DMS79 treated with DMSO at 0.1 percent for 48 hours (cell line): ENCODE data around the gene TCEANC.

Experiments used
- DNase-seq: peaks from one replicate; lab custom pipeline; 2025; lab: John Stamatoyannopoulos, UW

The TCEANC gene

GRCh38 chrX:13692771-13693231 lies 39.9 kb downstream of the TCEANC start:
- no peak for DNase-seq

DNA sequence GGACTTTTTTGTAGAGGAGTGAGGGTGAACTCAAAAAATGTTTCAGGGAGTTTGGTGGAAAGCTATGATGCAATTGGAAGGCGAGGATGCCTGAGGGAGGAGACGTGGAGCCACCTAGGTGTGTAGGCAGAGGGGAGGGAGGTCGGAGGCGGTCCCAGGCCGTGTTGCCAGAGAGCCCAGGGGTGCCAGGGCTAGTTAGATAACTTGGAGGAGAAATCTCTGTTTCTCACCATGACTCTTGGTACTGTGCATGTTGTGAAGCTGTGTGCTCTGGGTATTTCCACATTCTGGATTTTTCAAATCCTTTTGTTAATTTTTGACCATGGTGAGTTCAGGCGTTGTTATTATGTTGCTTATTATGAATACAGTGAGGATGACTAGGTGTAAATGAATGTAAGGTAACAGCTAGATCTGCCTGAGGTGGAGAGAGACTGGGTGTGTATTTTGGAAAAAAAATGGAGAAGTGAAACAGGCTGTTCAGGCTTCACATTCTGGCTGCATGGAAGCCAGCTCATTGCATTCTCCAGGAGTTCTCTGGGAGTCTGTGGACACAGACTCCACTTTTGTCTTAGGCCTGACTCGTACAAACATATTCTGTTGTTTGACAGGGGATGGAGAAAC lies 40.5 kb downstream of the TCEANC start:
- DNase-seq: no peak

DNA sequence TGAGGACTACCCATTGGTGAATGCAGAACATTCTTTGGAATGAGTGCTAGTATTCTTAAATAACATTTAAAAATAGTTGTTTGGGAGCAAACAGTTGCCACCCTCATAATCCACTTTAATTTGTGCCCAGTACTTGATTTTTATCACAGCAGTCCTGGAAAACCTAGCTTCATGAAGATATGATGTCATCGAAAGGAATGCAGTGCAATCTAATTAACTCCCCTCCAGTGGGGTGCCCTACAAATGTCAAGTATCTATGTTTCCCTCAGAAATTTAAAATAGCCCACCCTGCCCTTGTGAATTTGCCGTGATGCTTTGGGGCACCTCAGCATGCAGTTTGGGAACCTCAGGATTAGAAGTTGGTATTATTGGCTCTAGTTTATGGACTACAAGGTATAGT lies 41.4 kb downstream of the TCEANC start:
- DNase-seq: no peak

- no peak for DNase-seq
These were observed 42.0 kb downstream of the TCEANC start for GRCh38 chrX:13694983-13695382.

DNA sequence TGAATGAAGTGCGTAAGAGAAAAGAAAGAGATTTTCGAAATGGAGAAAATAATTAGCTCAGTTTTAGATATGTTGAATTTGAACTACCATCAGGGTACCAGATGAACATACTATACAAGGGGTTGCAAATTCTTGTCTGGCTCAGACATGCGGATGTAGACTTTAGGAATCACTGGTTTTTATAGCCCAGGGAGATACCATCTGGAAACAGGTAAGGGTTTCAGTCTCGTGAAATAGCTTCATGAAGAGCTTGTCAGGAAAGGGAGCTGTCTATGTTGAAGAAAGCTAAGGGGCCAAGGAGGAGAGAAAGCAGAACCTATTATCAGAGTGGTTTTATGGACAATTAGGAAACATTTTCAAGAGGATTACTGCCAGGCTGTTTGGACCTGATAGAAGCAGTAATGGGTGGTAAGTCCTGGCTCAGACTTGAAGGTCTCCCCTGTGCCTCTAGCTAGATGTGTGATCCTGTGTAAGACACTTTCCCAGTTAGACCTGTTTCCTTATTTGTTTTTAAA lies 42.7 kb downstream of the TCEANC start:
- no peak for DNase-seq

DNA sequence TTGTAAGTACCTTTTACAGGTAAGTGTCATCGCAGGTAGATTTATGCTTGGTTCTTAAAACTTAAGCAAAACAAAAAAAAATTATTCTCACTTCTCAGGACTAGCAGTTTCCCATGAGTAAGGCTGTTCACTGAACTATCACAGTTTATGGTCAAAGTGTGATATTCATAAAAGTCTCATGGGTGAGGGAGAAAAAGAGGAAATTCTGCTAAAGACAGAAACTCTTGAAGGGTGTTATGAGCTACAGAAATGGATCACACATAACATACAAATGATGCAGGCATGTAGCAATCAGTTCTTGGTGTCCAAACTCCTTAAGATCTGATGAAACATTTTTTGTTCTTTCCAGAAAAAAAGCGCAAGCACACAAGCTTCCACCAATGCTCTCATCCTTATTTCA lies 44.5 kb downstream of the TCEANC start:
- no peak for DNase-seq

GRCh38 chrX:13697976-13698375 lies 45.0 kb downstream of the TCEANC start:
- DNase-seq: no peak

GRCh38 chrX:13698432-13698831 lies 45.5 kb downstream of the TCEANC start:
- DNase-seq: no peak

GRCh38 chrX:13699183-13699826 lies 46.4 kb downstream of the TCEANC start:
- no peak for DNase-seq

DNA sequence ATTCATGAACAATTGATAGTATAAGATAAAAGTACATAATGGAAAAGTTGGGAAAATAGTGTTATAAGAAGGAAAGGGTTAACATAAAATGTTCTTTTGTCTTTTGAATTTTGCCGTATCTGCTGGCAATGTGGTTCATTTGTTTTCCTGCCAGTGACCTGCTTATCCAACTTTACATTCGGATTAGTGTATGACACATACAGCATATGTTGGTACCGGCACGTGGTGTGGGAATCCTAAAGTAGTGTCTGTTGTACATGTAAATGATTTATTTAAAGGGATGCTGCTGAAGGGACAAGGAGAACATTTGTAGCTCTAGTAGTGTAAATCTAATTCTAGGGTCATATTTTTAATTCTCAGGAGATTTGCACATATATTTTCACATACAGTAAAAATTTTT lies 47.4 kb downstream of the TCEANC start:
- no peak for DNase-seq

DNA sequence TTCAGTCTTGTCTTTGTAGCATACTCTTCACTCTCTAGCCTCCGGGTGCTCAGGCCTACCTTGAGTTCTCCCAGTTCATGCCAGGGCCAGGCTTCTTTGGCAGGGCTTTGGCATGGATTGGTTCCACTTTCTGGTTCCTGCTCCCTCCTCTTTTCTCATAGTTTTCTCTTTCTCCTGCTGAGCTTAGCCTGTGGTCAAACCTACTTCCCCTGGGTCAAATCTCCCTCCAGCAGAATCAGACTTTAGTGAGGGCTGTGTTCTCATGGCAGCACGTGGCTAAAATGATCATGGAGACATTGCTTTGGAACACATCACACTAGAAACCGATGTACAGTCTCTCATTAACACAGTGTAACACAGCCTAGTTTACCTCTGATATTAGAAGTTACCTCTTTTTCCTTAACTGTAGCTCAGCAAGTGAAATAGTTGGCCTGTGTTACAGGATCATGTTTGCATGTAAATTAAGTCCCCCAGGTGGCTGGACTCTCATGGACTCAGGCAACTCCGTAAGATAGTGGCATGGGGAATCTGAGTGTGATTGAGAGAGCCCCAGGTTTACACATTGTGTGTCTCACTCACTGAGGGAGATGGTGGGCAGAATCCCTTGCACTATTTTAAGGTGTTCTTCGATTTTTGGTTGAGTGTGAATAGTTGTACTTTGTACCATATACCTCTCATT lies 49.3 kb downstream of the TCEANC start:
- DNase-seq: no peak

- DNase-seq: no peak
These were observed 50.2 kb downstream of the TCEANC start for GRCh38 chrX:13703135-13703534.

- DNase-seq: no peak
These were observed 50.6 kb downstream of the TCEANC start for GRCh38 chrX:13703589-13703988.

GRCh38 chrX:13711141-13711540 lies 58.2 kb downstream of the TCEANC start:
- no peak for DNase-seq
